HG03064 (cell line): ENCODE data around the gene ERICH4.
"Not testable (repeated sequence)": the region's sequence is repeated elsewhere in the genome, so short reads cannot be mapped to it uniquely, and the experiment has no call there.

Experiments
- ATAC-seq: cut with Tn5 transposase; IDR thresholded peaks from one replicate; pipeline ENCODE4 v1.9.1; 2021; ENCODE audit warnings: low read depth; ENCODE audit not compliant: unreplicated experiment

Gene ERICH4

DNA sequence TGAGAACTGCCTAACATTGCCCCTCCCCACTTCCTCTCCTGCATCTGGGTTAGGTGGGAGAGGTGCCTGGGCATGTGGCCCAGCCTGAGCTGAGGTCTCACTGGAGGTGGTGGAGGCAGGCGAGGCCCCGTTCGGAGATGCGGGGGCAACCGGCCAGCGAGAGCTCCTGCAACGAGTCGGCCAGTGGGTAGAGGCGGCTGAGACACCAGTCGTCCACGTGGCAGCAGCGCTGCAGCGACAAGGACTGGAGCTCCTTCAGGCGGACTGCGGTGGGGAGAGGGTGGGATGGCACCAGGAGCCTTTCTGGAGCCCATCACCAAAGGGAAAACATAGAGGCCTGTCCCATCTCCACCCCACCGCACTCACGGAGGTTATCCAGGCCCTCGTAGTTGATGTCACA, 9.8 kb upstream of the ERICH4 start:
- no peak for ATAC-seq

DNA sequence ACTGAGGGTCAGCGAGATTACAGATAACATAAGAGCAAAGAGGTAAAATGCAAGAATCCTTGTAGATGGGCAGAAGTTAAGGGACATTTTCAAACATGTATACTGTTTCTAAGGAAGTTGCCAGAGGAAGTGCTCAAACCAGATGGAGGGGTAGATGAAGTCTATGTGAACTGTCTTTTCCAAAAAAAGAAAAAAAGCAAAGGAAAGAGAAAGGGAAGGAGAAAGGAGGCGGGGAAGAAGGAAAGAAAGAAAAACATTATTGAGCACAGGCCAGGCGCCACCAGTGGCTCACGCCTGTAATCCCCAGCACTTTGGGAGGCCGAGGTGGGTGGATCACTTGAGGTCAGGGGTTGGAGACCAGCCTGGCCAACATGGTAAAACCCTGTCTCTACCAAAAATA, 8.5 kb upstream of the ERICH4 start:
- ATAC-seq: no peak

DNA sequence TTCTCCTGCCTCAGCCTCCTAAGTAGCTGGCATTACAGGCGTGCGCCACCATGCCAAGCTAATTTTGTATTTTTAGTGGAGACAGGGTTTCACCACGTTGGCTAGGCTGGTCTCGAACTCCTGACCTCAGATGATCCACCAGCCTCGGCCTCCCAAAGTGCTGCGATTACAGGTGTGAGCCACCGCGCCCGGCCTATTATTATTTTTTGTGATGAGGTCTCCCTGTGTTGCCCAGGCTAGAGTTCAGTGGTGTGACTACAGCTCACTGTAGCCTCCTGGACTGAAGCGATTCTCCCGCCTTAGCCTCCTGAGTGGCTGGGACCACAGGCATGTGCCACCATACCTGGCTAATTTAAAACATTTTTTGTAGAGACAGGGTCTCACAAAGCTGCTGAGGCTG, 7.6 kb upstream of the ERICH4 start:
- not testable (repeated sequence) for ATAC-seq

DNA sequence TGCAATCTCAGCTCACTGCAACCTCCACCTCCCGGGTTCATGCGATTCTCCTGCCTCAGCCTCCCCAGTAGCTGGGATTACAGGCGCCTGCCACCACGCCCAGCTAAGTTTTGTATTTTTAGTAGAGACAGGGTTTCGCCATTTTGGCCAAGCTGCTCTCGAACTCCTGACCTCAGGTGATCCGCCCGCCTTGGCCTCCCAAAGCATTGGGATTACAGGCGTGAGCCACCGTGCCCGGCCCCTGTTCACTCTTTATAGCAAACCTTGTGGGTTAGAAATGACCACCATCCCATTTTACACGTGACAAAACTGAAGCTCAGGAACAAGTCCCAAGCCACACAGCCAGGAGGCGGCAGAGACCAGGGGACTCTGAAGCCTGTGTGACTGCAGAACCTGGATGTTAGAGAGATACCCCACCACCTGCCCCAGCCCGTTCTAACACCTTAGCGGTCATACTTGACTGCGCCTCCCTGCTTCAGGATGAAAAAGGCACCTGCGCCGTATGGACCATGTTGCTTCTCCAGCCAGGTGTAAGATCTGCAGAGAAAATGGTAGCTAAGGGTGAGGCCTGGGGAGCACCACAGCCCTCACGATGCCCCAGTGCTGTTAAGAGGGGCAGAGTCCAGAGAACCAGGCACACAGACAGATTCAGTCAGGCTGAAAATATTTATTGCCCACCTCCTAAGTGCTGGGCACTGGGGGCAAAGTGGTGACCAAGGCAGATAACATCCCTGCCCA, 6.9 kb upstream of the ERICH4 start:
- ATAC-seq: no peak

DNA sequence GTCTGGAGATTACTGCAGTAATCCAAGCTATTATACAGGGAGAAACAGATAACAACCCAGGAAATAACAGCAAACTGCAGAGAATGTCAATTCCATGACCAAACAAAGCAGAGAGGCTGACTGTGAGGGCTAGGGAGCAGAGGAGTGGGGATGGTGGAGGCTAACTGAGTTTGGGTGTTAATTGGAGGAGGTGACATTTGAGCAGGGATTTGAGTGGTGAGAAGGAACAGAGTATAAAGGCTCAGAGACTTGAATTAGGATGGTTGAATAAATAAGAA, 6.3 kb upstream of the ERICH4 start:
- ATAC-seq: no peak

DNA sequence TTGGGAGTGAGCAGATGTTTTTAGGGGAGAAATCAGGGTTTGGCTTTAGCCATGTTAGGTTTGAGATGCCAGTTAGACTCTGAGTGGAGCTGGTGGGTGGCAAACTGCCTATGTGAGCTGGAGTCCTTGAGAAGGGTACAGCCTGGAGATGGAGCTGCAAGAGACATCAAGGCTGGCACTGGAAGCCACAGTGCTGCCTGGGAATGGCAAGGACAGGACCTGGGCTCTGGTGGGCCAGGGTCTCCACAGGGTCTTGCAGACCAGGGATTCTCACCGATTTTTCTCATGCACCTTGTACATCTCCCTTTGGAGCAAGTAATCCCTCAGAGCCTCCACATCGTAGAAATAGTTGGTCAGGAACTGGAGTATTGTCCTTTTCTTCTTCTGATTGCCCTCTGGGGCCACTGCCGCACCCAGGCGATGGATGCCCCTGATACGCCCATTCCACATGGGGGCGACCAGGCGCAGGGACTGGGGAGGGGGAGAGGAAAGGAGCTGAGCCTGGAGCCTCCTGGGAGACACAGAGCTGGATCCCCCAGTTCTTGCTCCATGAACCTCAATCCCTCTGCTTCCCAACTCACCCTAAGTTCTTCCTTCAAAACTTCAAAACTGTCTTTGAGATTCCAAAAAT, 4.9 kb upstream of the ERICH4 start:
- no peak for ATAC-seq

DNA sequence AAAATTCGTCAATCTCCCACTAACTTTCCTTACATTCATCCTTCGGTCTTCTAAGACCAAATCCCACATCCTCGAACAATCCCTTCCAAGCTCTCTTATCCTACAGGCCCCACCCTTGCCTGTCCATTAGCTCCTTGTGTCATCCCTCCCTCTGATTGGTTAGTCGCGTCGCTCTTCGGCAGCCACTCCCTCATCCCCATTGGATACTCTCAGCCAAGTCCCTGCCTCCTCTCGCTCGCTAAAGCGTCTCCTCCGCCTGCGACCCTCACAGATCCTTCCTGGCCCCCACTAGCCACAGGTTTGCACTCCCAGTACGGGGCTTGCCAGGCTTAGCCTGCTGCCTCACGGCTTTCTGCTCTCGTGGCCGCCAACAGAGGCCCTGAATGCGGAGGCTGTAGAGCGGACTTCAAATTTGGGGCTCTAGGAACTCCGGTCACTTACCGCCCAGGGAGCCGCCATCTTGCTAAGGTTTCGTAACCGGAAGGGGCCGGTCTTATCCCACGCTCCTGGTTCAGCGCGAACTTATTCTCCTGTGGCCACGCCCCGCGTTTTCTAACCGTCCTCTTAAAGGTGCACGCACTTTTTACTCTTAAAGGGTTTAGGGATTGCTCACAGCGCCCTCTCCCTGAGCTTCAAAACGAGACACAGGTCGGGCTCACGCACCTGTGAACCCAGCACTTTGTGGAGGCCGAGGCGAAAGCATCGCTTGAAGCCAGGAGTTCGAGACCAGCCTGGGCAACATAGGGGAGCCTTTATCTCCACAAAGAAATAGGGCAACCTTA, 3.3 kb upstream of the ERICH4 start, which contains the start of gene DMAC2:
TSS of gene DMAC2 (minus strand) at position 472 of the 782 bp plus-strand sequence. CDS start at position 459, 13 bp downstream.
- peak; percentile 83 for ATAC-seq

DNA sequence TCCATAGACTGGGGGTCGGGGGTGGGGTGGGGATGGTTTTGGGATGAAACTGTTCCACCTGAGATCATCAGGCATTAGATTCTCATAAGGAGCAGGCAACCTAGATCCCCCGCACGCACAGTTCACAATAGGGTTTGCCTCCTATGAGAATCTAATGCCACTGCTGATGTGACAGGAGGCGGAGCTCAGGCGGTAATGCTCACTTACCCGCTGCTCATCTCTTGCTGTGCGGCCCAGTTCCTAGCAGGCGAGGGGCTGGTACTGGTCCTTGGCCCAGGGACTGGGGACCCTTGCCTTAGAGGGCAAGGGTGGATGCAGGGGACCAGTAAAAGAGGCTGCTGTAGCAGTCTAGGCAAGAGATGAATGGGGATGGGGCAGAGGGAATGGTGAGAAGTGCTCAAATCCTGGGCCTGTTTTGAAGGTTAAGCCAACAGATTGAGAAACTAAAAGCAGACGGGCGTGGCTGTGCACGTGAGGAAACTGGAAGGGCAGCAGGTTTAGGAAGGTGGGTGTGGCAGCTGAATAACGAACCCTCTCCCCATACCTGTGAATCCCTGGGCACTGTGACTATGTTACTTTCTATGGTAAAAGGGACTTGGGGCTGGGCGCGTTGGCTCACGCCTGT, 1.5 kb upstream of the ERICH4 start:
- ATAC-seq: no peak

DNA sequence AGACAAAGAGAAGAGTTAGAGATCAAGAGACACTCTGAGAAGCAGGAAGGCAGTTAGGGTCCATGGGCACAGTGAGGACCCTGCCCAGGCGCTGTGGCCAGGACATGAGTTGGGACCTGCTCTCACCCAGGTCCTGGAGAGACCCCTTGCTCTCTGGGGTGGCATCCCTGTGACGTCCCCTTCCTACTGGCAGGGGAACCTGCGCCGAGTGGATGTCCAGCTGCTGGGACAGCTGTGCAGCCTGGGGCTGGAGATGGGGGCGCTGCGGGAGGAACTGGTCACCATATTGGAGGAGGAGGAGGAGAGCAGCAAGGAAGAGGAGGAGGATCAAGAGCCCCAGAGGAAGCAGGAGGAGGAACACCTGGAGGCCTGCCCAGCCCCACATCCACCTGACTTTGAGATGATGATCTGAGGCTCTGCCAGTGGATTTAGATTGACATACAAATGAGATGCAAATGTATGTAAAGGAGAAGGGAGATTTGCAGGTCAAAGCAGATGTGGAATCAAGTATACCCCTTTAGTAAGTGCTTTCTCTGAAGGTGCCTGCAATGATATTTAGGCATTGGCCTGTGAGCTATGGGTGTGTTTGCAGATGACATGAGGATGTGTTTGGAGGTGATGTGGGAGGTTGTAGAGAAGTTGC, 978 bp downstream of the ERICH4 start:
- ATAC-seq: no peak

DNA sequence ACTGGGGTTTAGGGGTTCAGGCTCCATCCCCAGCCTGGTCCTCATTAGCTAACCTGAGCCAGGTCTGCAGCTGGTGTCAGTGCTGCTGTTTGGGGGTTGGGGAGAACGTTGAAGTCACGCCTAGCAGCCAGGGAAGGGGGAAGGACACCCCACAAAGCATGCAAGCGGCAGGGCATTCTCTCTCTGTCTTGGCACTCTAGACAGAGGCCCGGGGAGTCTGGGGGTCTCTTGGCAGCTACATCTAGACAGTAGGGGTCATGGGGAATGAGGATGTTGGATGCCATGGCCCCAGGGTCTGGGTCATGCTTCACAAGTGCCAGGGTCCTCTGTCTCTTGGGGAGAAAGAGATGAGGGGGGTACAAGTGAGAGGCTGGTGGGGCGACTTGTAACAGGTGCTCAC, 2.6 kb downstream of the ERICH4 start:
- no peak for ATAC-seq

DNA sequence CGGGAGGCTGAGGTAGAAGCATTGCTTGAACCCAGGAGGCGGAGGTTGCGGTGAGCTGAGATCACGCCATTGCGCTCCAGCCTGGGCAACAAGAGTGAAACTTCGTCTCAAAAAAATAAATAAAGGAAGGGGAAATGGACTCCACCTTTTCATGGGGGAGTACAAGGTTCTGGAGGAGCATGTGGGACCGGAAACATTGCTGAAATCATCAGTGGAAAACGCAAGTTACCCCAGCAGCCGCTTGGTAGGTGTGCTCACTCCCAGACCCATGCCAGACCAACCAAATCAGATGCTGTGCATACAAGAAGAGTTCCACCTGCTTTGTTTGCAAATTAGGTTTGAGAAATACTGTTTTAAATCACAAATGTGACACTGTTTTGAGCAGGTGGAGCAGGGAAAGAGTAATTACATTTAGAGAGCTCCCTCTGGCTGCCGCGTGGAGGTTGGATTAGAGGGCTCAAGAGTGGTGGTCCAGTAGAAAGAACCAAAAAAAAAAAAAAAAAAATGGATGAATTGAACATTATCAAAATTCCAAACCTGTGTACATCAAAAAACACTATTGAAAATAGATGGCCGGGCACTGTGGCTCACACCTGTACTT, 4.9 kb downstream of the ERICH4 start:
- no peak for ATAC-seq

DNA sequence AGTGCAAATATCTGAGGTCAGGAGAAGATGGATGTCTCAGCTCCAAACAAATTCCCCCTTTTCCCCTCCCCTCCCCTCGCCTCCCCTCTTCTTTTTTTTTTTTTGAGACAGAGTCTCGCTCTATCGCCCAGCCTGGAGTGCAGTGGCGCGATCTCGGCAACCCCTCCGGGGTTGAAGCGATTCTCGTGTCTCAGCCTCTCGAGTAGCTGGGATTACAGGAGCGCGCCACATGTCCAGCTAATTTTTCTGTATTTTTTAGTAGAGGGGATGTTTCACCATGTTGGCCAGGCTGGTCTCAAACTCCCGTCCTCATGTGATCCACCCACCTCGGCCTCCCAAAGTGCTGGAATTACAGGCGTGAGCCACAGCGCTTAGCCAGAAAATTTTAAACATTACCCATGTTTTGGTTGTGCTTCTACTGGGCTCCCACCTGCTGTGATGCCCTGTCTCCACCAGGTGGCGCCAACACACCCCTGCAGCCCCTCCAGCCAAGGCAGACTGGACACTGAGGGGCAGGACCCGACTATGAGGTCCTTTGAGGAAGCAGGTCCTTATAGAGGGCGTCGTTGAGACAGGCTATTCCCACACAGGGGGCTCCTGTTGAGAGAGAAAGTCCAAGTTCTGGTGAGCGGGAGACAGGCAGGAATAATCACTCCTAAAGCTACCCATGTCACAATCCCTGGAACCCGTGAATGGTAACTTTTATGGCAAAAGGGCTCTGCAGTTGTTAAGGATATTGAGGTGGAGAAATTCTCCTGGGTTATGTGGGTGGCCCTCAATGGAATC, 6.3 kb downstream of the ERICH4 start:
- no peak for ATAC-seq

DNA sequence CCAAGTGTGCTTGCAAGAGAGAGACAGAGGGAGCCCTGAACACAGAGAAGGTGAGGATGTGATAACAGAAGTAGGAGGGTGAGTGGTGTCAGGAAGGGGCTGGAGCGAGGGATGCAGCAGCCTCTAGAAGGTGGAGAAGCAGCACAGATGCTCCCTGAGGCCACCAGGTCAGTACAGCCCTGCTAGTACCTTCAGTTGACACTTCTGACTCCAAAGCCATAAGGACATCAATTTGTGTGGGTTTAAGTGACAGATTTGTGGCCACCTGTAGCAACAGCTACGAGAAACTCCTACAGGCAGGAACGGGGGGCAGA, 6.9 kb downstream of the ERICH4 start:
- no peak for ATAC-seq

DNA sequence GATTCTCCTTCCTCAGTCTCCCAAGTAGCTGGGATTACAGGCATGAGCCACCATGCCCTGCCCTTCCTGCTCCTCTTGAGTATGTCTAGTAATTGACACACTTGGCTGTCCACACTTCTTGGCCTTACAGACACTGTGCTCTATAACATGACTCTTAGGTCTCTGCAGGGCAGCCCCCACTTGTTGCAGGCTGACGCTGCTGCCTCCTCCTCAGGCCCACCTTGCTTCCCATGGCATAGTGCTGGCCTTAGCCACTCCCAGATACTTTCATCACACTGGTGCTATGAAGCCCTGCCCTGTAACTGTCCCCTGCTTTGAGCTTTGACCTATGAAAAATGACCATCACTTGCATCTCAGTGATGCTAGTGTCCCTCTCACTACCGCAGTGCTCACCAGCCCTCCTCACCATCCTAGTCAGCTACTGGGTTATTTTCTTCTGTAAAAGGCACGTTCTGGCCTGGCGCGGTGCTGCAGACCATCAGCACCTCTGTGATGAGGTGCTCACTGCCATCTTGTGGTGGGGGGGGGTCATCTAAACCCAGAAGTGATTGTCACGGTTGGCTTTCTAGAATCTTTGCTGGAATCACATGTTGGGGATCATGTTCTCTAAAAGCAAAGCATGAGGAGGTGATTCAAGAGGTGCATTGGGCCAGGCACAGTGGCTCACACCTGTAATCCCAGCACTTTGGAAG, 9.8 kb downstream of the ERICH4 start:
- no peak for ATAC-seq

DNA sequence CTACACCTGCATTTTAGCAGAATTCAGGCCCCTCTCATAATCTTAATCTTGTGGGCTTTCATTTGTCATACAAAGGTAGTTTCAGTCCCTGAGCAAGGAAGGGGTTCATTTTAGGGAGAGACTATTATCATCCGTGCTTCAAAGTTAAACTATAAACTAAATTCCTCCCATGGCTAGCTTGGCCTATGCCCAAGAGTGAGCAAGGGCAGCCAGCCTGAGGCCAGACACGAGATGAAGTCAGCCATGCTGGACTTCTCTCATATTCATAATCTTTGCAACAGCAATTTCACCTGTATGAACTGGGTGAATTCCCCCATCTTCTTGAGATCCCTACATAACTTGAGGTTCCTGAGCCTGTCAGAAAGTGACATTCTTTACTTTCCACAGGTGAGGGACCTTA, 13.0 kb downstream of the ERICH4 start:
- no peak for ATAC-seq

DNA sequence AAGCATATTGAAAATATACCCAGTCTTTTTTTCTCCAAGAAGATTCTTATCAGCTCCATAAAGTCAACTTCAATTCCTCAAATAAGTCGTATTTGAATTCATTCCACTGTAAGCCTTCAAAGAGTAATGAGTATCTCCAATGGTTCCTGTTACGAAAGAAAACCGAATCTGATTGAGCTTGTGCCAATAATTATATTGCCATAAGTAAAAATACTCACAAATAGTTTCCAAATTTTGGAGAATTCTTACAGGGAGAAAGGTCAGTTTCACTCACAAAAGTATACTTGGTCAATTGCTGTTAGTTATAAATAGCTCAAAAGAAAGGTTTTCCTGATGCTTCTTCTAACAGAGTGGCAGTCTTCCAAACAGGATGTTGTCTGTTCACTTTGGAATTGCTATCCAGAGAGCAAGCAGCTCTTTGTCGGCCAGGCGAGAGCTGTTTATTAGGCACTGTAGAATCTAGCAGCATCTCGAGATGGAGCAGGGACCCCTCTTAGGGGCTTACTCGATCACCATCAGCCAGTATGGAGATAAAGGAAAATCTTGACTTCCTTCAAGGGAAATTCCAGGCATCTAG, 13.5 kb downstream of the ERICH4 start:
- ATAC-seq: no peak

DNA sequence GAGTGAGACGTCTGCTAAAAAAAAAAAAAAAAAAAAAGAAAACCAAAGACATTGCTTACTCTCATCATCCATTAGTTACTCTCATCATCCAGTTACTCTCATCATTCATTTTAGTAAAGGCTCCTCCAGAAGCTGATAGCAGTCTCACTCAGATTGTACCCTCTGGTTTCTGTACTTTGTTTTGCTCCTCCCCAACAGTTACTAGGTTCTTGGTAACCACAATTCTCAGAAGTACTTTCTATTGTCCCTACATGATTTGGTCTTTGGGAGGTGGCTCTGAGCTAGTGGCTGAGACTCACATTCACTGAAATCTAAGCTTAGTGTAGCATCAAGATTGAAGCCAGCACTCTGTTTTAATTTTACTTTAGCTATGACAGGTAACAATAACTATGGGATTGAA, 14.3 kb downstream of the ERICH4 start:
- no peak for ATAC-seq

DNA sequence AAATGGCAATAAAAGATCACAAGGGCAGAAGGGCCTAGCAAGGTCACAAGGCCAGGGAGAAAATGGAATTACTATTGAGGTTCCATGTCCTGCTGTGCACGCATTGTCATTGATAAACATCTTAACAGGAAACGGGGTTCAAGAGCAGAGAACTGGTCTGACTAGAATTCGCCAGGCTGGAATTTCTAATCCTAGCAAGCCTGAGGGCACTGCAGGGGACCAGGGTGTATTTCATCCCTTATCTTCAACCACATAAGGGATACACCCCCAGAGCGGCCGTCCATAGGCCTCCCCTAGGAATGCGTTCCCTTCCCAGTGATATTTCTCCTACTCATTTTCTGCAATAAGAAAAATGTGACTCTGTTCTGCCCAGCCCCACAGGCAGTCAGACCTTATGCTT, 19.5 kb downstream of the ERICH4 start:
- ATAC-seq: no peak
